ENCODE measurements around the gene DNAH7.
"Not testable (repeated sequence)": the region's sequence is repeated elsewhere in the genome, so short reads cannot be mapped to it uniquely, and the experiment has no call there.

Gene DNAH7

GRCh38 chr2:196068271-196069209, at the start of gene DNAH7:
TSS of gene DNAH7 (minus strand) at chr2:196068837. CDS start at chr2:196068711, 126 bp downstream.
- DNase-seq = peak; percentile 97

GRCh38 chr2:196117214-196117705, 48.6 kb upstream of the DNAH7 start:
- DNase-seq = no peak

DNA sequence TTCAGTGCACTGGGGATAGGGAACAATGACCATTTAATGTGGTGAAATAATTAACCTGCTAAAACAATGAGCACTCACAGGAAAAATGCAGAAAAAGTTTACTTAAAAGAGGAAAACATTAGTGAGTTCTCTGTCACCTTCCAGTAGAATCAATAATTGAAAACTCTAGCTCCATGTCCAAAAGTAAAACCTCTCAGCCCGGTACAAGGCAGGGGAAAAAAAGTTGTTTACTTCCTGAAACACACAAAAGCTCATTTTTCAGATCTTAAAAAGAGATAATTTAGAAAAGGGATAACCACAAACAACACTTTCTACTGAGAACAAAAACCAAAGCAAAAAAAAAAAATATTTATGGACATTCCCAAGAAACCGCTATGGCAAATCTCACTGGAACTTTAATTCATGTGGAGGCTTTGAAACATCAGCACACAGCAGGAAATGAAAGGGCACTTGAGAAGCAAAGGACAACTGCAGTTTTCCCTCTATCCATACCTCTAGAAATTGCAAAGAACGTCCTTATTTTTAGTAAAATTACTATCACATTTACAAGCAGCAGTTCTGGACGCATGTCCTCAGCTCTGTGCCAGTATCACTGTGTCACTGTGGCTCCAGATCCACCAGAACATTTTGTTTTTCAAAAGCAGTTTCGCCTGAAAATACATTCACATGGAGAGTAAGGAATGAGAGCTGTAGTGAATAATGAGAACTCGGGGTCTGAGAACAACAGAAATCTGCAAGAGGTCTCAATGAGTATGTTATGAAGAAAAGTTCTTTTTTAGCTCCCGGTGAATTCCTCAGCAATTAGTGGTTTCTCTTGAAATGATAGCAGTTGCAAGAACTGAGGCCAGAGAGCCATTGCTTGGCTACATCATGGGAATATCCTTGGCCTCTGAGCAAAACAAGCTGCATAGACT, 44.7 kb upstream of the DNAH7 start:
- no peak for DNase-seq

DNA sequence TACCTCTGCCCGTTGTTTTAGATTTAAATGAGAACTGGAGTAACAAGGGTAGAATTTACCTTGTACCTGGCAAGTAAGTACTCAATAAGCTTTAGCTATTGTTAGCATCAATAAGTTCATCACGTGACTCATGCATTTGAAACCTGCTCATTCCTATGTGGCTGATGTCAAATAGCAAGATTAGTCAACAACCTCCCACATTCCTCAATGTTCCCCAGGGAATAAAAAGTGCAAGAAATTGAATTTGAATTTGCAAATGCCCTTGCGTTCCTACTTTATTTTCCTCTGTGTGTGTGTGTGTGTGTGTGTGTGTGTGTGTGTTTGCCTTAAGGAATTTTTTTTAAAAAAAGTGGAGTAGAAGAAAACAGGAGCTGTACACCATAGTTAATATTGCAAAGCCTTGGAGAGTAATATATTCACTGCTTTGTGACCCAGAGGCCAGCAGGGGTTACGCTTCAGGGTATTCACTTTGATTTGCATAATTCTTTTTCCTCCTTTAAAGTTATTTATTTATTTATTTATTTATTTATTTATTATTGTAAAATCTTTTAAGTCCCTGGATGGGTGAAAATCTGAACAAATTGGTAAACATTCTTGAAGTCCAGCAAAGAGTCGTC, 43.9 kb upstream of the DNAH7 start:
- no peak for DNase-seq

- no peak for DNase-seq
Observed at GRCh38 chr2:196108604-196109003, 40.0 kb upstream of the DNAH7 start.

- no peak for DNase-seq
Observed at GRCh38 chr2:196105951-196106350, 37.3 kb upstream of the DNAH7 start.

DNA sequence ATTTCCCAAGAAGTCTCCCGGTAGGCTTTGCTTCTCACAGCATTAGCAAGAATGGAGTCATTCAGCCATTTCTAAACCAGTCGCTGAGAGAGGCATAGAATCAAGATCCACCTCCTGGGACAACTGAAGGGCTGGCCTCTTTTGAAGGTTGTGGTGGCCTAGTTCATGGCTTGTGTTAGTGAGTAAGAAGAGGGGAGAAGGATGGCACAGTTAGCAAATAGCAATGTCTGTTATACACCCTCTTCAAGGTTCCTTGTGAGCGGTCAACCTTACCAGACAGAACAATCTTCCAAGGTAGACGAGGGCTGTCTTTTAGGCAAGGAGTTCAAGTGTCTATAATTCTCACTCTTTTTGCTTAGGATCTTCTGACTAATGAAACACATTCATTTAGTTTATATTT, 35.4 kb upstream of the DNAH7 start:
- no peak for DNase-seq

DNA sequence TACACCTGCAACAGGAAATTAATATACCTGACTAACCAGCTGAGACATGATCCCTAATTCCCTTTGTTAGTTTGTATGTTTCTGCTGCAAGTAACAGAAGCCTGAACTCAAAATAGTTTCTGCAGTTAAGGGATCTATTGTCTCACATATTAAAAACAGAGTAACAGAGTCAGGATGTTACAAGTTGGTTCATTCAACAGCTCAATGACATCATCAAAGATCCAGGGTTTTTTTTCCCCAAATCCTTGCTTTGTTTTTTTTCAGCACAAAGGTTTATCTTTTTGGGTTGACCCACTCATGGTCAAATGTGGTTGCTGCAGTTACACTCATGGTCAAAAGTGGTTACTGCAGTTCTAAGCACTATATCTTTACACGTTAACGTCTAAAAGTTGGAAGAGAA, 35.0 kb upstream of the DNAH7 start:
- DNase-seq = no peak

GRCh38 chr2:196101325-196101991, 32.8 kb upstream of the DNAH7 start:
- DNase-seq = peak; percentile 64

DNA sequence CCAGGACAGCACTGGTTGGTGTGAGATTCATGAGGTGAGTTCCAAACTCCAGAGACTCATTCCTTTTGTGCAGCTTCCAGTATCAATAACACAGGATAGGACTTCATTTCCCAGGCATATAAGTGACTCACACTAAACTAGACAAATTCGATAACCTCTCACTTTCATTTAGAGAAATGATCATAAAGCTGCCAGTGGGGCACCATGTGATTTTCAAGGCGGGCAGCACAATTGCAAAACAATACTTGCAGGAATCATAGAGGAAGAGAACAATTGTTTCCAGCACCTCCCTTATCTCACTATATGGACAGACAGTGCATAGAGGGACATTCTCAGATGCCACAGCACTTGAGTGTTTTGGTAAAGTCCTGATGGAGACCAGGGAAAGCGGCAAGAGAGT, 31.3 kb upstream of the DNAH7 start:
- DNase-seq = no peak

GRCh38 chr2:196097864-196098660, 29.4 kb upstream of the DNAH7 start:
- no peak for DNase-seq

DNA sequence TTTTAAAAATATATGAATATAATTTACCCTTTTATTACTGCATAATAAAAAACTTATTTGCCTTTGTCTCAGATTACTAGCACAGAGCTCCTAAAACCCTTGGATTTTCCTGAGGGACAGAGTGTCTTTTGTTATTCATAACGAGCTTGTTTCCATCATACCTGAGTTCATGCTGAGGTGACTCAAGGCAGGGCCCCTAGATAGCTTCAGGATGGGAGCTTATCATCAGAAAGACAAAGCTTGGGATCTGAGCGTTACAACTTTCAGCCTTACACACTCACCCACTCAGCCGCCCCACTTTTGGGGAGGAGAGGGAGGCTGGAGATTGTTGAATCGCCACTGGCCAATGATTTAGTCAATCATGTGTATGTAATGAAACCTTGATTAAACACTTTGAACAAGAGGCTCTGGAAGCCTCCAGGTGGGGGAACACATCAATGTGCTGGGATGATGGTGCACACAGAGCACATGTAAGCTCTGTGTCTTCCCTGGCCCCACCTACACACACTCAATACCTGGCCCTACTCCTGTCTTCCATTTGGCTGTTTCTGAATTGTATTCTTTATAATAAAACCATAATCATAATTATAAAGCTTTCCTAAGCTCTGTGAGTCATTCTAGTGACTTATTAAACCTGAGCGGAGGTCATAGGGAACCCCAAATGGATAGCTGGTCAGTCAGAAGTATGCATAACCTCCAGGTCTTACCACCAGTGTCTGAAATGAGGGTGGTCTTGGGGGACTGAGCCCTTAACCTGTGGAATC, 28.5 kb upstream of the DNAH7 start:
- no peak for DNase-seq

DNA sequence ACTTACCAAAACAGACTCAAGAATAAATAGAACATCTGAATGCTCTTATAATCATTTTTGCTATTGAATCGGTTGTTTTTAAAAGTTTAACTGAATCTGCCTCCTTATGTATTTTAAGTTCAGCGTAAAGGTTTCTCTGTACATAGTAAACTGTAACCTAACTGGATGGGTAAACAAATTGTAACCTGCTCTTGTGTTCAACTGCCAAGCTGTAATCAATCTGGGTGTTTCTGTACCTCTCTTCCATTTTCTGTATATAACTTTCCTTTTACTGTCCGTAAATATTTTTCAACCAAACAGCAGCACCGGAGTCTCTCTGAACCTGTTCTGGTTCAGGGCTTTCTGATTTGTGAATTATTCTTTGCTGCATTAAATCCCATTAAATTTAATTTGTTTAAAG, 27.6 kb upstream of the DNAH7 start:
- DNase-seq = no peak

DNA sequence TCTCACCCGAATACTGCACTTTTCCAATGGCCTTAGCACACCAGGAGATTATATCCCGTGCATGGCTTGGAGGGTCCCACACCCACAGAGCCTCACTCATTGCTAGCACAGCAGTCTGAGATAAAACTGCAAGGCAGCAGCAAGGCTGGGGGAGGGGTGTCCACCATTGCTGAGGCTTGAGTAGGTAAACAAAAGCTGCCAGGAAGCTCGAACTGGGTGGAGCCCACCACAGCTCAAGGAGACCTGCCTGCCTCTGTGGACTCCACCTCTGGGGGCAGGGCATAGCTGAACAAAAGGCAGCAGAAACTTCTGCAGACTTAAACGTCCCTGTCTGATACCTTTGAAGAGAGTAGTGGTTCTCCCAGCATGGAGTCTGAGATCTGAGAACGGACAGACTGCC, 20.8 kb upstream of the DNAH7 start:
- not testable (repeated sequence) for DNase-seq

DNA sequence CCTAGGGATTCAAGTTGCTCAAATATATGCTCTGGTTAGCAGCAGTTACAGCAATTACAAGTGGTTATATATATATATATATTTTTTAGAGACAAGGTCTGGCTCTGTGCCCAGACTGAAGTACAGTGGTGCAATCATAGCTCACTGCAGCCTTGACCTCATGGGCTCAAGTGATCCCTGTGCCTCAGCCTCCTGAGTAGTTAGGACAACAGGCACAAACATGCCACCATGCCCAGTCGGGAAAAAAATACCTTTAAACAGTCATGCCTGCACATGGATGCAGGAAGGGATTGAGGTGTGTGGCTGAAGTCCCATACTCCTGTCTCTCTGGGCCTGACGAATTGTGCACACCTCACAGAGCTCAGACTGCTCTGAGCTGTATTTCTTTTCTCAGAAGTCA, 19.6 kb upstream of the DNAH7 start:
- DNase-seq = no peak

DNA sequence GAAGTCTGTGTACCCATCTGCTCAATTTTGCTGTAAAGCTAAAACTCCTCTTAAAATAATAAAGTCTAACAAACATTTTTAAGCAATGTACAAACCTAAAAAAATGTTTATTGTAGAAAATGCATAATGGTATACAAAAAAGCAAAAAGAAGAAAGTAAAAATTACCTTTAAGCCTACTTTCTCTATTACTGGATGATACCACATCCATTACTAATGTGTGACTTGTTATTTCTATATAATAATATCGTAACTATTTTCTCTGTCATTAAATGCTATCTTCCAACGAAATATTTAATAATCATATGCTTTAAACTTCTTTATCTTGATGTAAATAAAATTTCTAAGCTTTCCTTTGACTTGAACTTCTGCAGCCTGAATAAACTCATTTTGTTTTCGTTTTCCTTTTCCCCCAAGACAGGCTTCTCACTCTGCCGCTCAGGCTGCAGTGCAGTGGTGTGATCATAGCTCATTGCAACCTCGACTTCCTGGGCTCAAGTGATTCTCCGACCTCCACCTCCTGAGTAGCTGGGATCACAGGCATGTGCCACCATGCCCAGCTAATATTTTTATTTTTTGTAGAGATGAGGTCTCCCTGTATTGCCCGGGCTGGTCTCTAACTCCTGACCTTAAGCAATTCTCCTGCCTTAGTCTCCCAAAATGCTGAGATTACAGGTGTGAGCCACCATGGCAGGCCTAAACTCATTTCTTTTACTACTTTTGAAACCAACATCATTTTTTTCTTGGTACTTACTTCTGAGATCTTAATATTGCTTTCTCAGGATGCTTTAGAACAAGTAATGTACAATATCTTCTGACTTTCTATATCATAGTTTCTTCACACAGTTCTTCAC, 18.1 kb upstream of the DNAH7 start:
- no peak for DNase-seq

DNA sequence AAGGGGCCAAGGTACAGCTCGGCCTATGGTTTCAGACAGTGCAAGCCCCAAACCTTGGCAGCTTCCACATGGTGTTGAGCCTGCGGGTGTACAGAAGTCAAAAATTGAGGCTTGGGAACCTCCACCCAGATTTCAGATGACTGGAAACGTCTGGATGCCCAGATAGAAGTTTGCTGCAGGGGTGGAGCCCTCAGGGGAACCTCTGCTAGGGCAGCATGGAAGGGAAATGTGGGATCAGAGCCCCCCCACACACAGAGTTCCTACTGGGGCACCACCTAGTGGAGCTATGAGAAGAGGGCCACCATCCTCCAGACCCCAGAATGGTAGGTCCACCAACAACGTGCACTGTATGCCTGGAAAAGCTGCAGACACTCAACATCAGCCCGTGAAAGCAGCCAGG, 15.0 kb upstream of the DNAH7 start:
- DNase-seq = no peak

DNA sequence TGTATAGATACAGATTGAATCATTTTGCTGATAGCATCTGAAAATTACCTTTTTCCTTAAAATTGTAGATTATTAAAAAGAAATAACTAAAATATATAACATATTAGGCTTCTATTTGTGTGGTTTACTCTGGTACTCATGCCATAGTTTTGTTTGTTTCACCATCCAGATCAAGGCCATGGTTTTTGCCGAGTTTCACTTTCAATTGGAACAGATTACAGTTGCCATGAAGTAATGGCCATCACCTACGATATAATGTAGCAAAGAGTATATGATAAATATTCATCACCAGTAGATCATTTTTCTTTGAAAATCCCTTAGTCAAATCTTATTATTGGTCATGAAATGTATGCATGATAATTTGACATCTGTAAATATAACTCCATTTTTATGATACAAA, 11.9 kb upstream of the DNAH7 start:
- no peak for DNase-seq

DNA sequence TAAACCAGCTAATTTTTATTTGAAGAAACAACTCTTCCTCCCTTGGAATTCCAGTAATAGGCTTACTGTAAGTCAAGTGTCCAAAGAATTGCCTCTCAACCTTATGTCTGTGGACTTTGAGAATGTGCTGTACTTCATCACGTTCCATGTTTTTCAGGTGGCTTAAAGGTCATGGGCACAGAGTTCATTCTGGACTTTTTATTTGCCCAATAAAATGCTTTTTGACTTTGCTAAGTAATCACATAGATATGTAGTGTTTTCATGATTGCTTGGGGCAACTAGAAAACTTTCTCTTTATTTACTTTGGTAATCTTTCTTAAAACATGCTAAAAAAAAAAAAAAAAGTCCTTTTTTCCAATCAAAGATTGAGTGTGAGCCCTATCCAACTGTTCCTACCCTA, 10.4 kb upstream of the DNAH7 start:
- no peak for DNase-seq

- DNase-seq = no peak
Observed at GRCh38 chr2:196077821-196078220, 9.2 kb upstream of the DNAH7 start.
